Smooth muscle cell of the umbilical artery (primary cell): ENCODE measurements around the gene PLIN5. TPM values are rescaled to one million over a fixed set of nuclear protein-coding genes. Genes with fewer than 3 reads are reported as not detected.

Source experiments
- total RNA-seq: library from RNA; depleted of rRNA; stranded (reverse); fragments of >200 nt; gene quantifications from 2 replicates; pipeline ENCODE4 v1.2.3, GENCODE V29; 2014

PLIN5 gene, protein sequence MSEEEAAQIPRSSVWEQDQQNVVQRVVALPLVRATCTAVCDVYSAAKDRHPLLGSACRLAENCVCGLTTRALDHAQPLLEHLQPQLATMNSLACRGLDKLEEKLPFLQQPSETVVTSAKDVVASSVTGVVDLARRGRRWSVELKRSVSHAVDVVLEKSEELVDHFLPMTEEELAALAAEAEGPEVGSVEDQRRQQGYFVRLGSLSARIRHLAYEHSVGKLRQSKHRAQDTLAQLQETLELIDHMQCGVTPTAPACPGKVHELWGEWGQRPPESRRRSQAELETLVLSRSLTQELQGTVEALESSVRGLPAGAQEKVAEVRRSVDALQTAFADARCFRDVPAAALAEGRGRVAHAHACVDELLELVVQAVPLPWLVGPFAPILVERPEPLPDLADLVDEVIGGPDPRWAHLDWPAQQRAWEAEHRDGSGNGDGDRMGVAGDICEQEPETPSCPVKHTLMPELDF
- not detected in 2 replicates for total RNA-seq

DNA sequence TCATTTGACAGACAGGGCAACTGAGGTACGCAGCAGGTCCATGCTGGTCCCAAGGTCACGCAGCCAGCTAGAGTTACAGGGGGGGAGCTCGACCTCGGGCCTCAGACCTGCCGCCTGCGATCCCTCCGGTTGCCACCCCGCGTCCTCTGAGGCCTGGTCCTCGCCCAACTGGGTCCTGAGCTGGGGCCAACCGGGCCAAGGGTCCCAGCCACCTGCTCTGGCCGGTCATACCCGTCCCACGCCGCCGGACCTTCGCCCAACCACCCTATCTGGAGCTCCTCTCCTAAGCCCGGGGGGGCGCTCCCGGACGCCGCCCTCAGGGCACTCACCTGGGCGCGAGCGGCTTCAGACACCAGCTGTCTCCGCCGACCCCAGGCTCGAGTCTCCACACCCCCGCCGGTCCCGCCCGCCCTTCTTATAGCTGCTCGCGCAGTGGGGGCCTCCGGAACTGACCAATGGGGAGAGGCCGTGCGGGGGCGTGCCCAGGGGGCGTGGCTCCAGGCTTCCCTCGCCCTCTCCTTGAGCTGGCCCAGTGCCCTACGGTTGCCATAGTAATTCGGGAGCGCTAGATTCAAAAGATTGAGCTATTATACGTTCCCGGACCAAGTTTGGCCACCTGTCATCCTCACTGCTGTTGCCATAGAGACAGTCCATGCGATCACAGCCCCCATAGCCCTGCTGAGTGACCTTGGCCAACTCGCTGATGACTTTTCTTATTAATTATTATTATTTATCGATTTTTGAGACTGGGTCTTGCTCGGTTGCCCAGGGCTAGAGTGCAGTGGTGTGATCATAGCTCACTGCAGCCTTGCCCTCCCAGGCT is at the start of gene PLIN5:
Gene PLIN5 (minus strand): TSS at position 389 of the 823 bp plus-strand sequence. CDS start 1,150 bp downstream, outside the sequence.

GRCh38 chr19:4559569-4559968 is 24.5 kb upstream of the PLIN5 start, which contains the start of gene SEMA6B:
TSS of gene SEMA6B (minus strand) at chr19:4559684. CDS start at chr19:4558457, 1,227 bp downstream.

GRCh38 chr19:4539693-4540581 is 4.9 kb upstream of the PLIN5 start, which contains the start of gene LRG1:
TSS of gene LRG1 (minus strand) at chr19:4540036. CDS start at chr19:4540013, 23 bp downstream.

DNA sequence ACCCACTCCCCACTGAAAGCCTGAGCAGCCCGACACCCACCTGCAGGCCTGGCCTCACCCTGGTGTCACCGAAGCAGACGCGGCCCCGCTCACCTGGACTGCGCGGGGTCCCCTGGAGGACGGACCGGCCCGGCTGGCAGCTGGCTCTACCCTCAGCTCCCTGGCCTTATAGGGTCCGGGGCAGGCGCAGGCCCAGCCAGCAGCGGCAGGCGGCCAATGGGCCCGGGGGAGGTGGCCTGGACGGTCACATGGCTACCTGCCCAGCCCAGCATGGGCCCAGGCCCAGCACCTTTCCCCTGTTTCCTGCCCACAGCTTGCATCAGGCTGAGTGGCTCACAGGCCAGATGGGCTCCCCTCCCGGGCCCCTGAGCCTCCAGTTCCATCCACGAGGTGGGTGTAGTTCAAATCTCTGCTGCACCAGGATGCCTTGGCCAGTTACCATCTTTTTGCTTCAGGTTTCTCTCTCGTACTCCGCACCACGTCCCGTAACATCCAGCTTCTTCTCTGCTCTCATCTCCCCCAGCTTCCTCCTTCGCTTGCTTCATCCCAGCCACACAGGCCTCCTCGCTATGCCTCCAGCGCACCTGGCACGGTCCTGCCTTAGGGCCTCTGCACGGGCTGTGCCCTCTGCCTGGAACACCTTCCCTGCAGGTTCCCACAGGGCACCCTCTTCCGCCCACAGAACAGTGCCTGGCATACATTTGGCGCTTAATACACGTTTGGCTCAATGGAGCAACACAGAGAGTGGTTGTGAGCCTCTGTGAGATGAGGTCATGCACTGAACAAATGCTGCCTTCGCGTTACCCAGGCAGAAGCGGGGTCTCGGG is 16.5 kb downstream of the PLIN5 start, which contains the start of gene PLIN4:
Gene PLIN4 (minus strand): TSS at position 142 of the 827 bp plus-strand sequence. CDS start 214 bp downstream, outside the sequence.

Other genes starting within 250 kb of the PLIN5 start
- not detected in 2 replicates for gene TMIGD2, start 232.8 kb downstream of the PLIN5 start, total RNA-seq
- gene FSD1, start 230.6 kb downstream of the PLIN5 start, total RNA-seq, result 16.9 and 23.8 TPM in 2 replicates
- gene STAP2, start 196.4 kb downstream of the PLIN5 start, total RNA-seq, result 1.2 and 3.0 TPM in 2 replicates
- gene MPND, start 191.7 kb downstream of the PLIN5 start, total RNA-seq, result 4.5 and 4.6 TPM in 2 replicates
- 28.5 and 65.0 TPM in 2 replicates for gene SH3GL1, start 134.7 kb downstream of the PLIN5 start, total RNA-seq
- 2.4 and 9.3 TPM in 2 replicates for gene CHAF1A, start 132.6 kb downstream of the PLIN5 start, total RNA-seq
- 77.8 and 78.7 TPM in 2 replicates for gene UBXN6, start 77.4 kb downstream of the PLIN5 start, total RNA-seq
- 37.7 and 60.6 TPM in 2 replicates for gene HDGFL2, start 62.9 kb downstream of the PLIN5 start, total RNA-seq
- gene PLIN4, start 16.7 kb downstream of the PLIN5 start, total RNA-seq, result 0.09 TPM in 1 of 2 replicates, not detected in the other
- gene LRG1, start 4.8 kb upstream of the PLIN5 start, total RNA-seq, result not detected in 2 replicates
- 0.23 and 0.30 TPM in 2 replicates for gene SEMA6B, start 24.5 kb upstream of the PLIN5 start, total RNA-seq
- 1.5 and 5.6 TPM in 2 replicates for gene TNFAIP8L1, start 104.3 kb upstream of the PLIN5 start, total RNA-seq
- 282 and 364 TPM in 2 replicates for gene MYDGF, start 135.1 kb upstream of the PLIN5 start, total RNA-seq
- gene DPP9, start 188.6 kb upstream of the PLIN5 start, total RNA-seq, result 20.8 and 71.0 TPM in 2 replicates